ENCODE results near the gene ASB2. TPM values are rescaled to one million over a fixed set of nuclear protein-coding genes. Genes with fewer than 3 reads are reported as not detected.
A peak's percentile ranks its signal among the peaks of the same experiment; 100 is the strongest.

The ASB2 gene, protein sequence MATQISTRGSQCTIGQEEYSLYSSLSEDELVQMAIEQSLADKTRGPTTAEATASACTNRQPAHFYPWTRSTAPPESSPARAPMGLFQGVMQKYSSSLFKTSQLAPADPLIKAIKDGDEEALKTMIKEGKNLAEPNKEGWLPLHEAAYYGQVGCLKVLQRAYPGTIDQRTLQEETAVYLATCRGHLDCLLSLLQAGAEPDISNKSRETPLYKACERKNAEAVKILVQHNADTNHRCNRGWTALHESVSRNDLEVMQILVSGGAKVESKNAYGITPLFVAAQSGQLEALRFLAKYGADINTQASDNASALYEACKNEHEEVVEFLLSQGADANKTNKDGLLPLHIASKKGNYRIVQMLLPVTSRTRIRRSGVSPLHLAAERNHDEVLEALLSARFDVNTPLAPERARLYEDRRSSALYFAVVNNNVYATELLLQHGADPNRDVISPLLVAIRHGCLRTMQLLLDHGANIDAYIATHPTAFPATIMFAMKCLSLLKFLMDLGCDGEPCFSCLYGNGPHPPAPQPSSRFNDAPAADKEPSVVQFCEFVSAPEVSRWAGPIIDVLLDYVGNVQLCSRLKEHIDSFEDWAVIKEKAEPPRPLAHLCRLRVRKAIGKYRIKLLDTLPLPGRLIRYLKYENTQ
- total RNA-seq = 1.2 to 1.9 TPM (median 1.5 TPM) in 3 replicates

- no peak within 1 kb of the TSS for H3K27ac Mint-ChIP-seq
- H3K4me1 Mint-ChIP-seq = no peaks in the 10 kb centered on the region
- peaks cover 3% of the 10 kb centered on the region for H3K27me3 Mint-ChIP-seq (ENCODE audit: low read depth)
Measured at GRCh38 chr14:93976477-93977057, at the start of gene ASB2. Gene ASB2 (minus strand): TSS chr14:93976570. CDS start chr14:93964539, 12,031 bp downstream.

GRCh38 chr14:94025720-94026119 lies 49.4 kb upstream of the ASB2 start:
- Mint-ChIP-seq H3K4me3 (peak overlapping the region; percentile 75), H3K27me3 (ENCODE audit: low read depth) (no peaks in the 10 kb centered on the region), H3K27ac (peak overlapping the region; percentile 66), H3K9me3 (no peaks in the 10 kb centered on the region), H3K4me1 (peaks cover 3% of the 10 kb centered on the region), H3K36me3 (no peaks in the 10 kb centered on the region)
- no peak for DNase-seq (ENCODE audit: low spot score in 2 of 2, unreplicated experiment in 2 of 2)
- no peak for TF ChIP-seq CTCF (IDR thresholded peaks at IDR 0.05; ENCODE audit: unreplicated experiment)

More at GRCh38 chr14:93976477-93977057, at the start of gene ASB2:
- TF ChIP-seq CTCF (IDR thresholded peaks at IDR 0.05; ENCODE audit: unreplicated experiment) = no peak
- Mint-ChIP-seq H3K4me3 (no peak within 1 kb of the TSS), H3K9me3 (no peaks in the 10 kb centered on the region), H3K36me3 (no peaks in the 10 kb centered on the region)
- no peak for DNase-seq (ENCODE audit: low spot score in 2 of 2, unreplicated experiment in 2 of 2)

- no peak for DNase-seq (ENCODE audit: low spot score in 2 of 2, unreplicated experiment in 2 of 2)
- Mint-ChIP-seq H3K27me3 (ENCODE audit: low read depth) (no peaks in the 10 kb centered on the region), H3K4me3 (no peak overlapping the region), H3K9me3 (no peaks in the 10 kb centered on the region), H3K27ac (no peak overlapping the region), H3K4me1 (peaks cover 3% of the 10 kb centered on the region), H3K36me3 (no peaks in the 10 kb centered on the region)
- TF ChIP-seq CTCF (IDR thresholded peaks at IDR 0.05; ENCODE audit: unreplicated experiment) = no peak
Measured at GRCh38 chr14:94024549-94024948, 48.2 kb upstream of the ASB2 start.

- Mint-ChIP-seq H3K27ac (no peak overlapping the region), H3K36me3 (no peaks in the 10 kb centered on the region), H3K9me3 (no peaks in the 10 kb centered on the region), H3K4me1 (peaks cover 3% of the 10 kb centered on the region), H3K4me3 (no peak overlapping the region), H3K27me3 (ENCODE audit: low read depth) (no peaks in the 10 kb centered on the region)
- no peak for DNase-seq (ENCODE audit: low spot score in 2 of 2, unreplicated experiment in 2 of 2)
- TF ChIP-seq CTCF (IDR thresholded peaks at IDR 0.05; ENCODE audit: unreplicated experiment) = no peak
Measured at GRCh38 chr14:94022532-94023411, 46.4 kb upstream of the ASB2 start.

- Mint-ChIP-seq H3K4me1 (peaks cover 3% of the 10 kb centered on the region), H3K36me3 (no peaks in the 10 kb centered on the region), H3K4me3 (no peak overlapping the region), H3K27me3 (ENCODE audit: low read depth) (peaks cover 1% of the 10 kb centered on the region), H3K27ac (no peak overlapping the region), H3K9me3 (no peaks in the 10 kb centered on the region)
- TF ChIP-seq CTCF (IDR thresholded peaks at IDR 0.05; ENCODE audit: unreplicated experiment) = no peak
- no peak for DNase-seq (ENCODE audit: low spot score in 2 of 2, unreplicated experiment in 2 of 2)
Measured at GRCh38 chr14:94021416-94022157, 45.2 kb upstream of the ASB2 start.
